ENCODE measurements around the gene CAV3.

DNA sequence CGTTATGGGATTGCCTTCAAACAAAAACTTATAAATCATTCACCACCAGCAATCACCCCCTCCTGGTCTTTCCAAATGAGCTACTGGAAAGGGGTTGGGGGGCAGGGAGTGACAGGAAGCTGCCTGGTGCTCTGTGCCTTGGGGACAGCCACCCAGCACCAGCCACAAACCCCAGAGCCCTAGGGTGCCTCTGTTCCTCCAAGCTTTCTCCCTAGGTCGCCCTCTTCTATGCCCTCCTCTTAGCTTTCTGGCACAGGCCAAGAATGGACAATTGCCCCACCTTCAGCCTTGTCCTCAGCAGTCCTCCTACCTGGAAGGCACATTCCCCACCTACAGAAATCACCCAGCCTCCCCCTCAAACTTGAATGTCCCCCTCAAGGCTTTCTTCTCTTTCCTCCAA, 32.5 kb downstream of the CAV3 start:
- TF ChIP-seq CTCF (IDR thresholded peaks at IDR 0.05; ENCODE audit: insufficient read depth, low read length, poor library complexity, severe bottlenecking): no peak
- TF ChIP-seq EZH2phosphoT487 (conservative IDR thresholded peaks at IDR 0.05; ENCODE audit: low read length): no peak
